Kidney (tissue), 14 donors: ENCODE results near the gene P2RY2. TPM values are rescaled to one million over a fixed set of nuclear protein-coding genes. Genes with fewer than 3 reads are reported as not detected.

Experiments used
- DNase-seq, 5 donors: peaks; one replicate each; pipeline ENCODE4 v3.0.0-alpha.2; 2013 to 2020
- FAIRE-seq: peaks from 2 replicates; lab custom pipeline; 2012; peaks lifted over from hg19 to GRCh38; lab: Jason Lieb, UNC
- H3K27ac ChIP-seq, 2 donors: one replicate each; pipeline ENCODE4 v1.7.0; 2013; ENCODE audit warnings: low read depth in 2 of 2, low read length in 2 of 2, inconsistent platforms in 1 of 2
- H3K27me3 ChIP-seq: one replicate; pipeline ENCODE4 v1.7.1; 2013; ENCODE audit warnings: low read length, inconsistent platforms; ENCODE audit not compliant: control insufficient read depth, insufficient read depth
- H3K36me3 ChIP-seq, 3 donors: one replicate each; pipeline versions ENCODE4 v1.7.0 to v1.7.1; 2013; ENCODE audit warnings: low read length in 3 of 3, control low read depth in 1 of 3, inconsistent platforms in 1 of 3; ENCODE audit not compliant: insufficient read depth in 3 of 3, control insufficient read depth in 2 of 3
- H3K4me1 ChIP-seq, 3 donors: one replicate each; pipeline versions ENCODE4 v1.7.0 to v1.7.1; 2013; ENCODE audit warnings: low read length in 3 of 3, inconsistent platforms in 1 of 3, low read depth in 1 of 3; ENCODE audit not compliant: control insufficient read depth in 2 of 3, insufficient read depth in 2 of 3
- H3K4me3 ChIP-seq, 3 donors: one replicate each; pipeline versions ENCODE4 v1.7.0 to v1.8.1; 2013; ENCODE audit warnings: low read length in 3 of 3, control low read depth in 1 of 3, inconsistent platforms in 1 of 3
- H3K9ac ChIP-seq, 3 donors: one replicate each; pipeline versions ENCODE4 v1.7.0 to v1.7.1; 2013; ENCODE audit warnings: low read length in 3 of 3, control low read depth in 1 of 3, inconsistent platforms in 1 of 3
- H3K9me3 ChIP-seq, 3 donors: one replicate each; pipeline versions ENCODE4 v1.7.0 to v1.7.1; 2013; ENCODE audit warnings: low read length in 3 of 3, control low read depth in 1 of 3, inconsistent platforms in 1 of 3; ENCODE audit not compliant: control insufficient read depth in 2 of 3, insufficient read depth in 1 of 3
- intact Hi-C: fragments of 100-400 bp; cut with DNase I; formaldehyde crosslinking; loops from one replicate; pipeline ENCODE4 v1.11.1; 2022
- polyA plus RNA-seq: library from polyadenylated mRNA; stranded (reverse); fragments of 350-450 nt; fragmentation: Illumina TruSeq; extraction: RNeasy Lipid Tissue Mini Kit (QIAGEN cat#74804); gene quantifications from one replicate; pipeline ENCODE4 v1.2.3, GENCODE V29; 2014; ENCODE audit warnings: low read depth, low replicate concordance; ENCODE audit not compliant: insufficient read depth
- total RNA-seq: library from RNA; stranded (reverse); fragmentation: NEBNext Ultra II Directional; extraction: Animal tissue kit (Norgen Biotek cat#: 25700); gene quantifications from one replicate; pipeline ENCODE4 v1.2.1, GENCODE V29; 2021
- TF ChIP-seq, protein P1 (sequence below): IDR thresholded peaks from 3 replicates; pipeline ENCODE4 v1.5.1; 2012; ENCODE audit warnings: mild to moderate bottlenecking, moderate library complexity, borderline replicate concordance; ENCODE audit not compliant: insufficient read depth; ENCODE audit errors: extremely low read depth
- donor health status: control.
- donor health status: control.
- donor health status: control.
- donor health status: control.
- donor health status: control.
- donor health status: DM: yes; HTN: yes; CAD: no.
- donor health status: Normal renal cell carcinoma (clear cell type).

P2RY2 gene
- total and polyA plus RNA-seq, 2 donors from 2014 or later: 1.3 to 9.7 TPM

DNA sequence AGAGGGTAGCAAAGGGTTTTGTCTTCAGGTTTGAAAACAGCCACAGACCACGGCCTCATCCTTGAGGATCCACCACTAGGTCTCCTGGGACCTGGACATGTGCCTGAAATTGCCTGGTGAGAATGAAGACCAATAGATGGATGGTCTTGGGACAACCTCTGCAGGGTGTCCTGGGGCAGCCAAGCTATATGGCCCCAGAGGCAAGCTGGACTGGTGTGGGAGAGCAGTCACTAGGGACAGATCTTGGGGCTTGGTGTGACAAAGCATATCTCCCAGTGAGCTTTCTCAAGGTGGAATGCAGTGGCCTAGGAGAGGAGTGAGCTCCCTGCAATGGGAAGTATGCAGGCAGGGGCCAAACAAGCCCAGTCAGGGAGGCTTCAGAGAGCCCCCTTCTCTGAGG lies 67.6 kb downstream of the P2RY2 start:
- H3K36me3 ChIP-seq: no peaks in the 10 kb centered on the region
- TF ChIP-seq, protein P1, sequence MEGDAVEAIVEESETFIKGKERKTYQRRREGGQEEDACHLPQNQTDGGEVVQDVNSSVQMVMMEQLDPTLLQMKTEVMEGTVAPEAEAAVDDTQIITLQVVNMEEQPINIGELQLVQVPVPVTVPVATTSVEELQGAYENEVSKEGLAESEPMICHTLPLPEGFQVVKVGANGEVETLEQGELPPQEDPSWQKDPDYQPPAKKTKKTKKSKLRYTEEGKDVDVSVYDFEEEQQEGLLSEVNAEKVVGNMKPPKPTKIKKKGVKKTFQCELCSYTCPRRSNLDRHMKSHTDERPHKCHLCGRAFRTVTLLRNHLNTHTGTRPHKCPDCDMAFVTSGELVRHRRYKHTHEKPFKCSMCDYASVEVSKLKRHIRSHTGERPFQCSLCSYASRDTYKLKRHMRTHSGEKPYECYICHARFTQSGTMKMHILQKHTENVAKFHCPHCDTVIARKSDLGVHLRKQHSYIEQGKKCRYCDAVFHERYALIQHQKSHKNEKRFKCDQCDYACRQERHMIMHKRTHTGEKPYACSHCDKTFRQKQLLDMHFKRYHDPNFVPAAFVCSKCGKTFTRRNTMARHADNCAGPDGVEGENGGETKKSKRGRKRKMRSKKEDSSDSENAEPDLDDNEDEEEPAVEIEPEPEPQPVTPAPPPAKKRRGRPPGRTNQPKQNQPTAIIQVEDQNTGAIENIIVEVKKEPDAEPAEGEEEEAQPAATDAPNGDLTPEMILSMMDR: no peak
- no peak overlapping the region for H3K4me3 ChIP-seq
- no peaks in the 10 kb centered on the region for H3K9me3 ChIP-seq
- no peak overlapping the region for H3K27ac ChIP-seq
- H3K4me1 ChIP-seq: peaks cover 4 to 16% (median 10%) of the 10 kb centered on the region in 3 donors
- no peaks in the 10 kb centered on the region for H3K27me3 ChIP-seq
- DNase-seq: no peak
- intact Hi-C loops: no loop called here
- no peak for FAIRE-seq
- H3K9ac ChIP-seq: no peak overlapping the region

Other genes starting within 250 kb of the P2RY2 start
- gene FCHSD2, start 76.0 kb upstream of the P2RY2 start, total RNA-seq: 58.7 TPM
- 8.0 TPM for gene FCHSD2, start 76.0 kb upstream of the P2RY2 start, polyA plus RNA-seq
- 17.9 TPM for gene P2RY6, start 54.1 kb downstream of the P2RY2 start, total RNA-seq
- 6.7 TPM for gene P2RY6, start 54.1 kb downstream of the P2RY2 start, polyA plus RNA-seq
- 68.2 TPM for gene ARHGEF17, start 90.0 kb downstream of the P2RY2 start, total RNA-seq
- gene ARHGEF17, start 90.0 kb downstream of the P2RY2 start, polyA plus RNA-seq: 36.6 TPM
- gene RELT, start 158.1 kb downstream of the P2RY2 start, total RNA-seq: 8.7 TPM
- gene RELT, start 158.1 kb downstream of the P2RY2 start, polyA plus RNA-seq: 1.0 TPM